ENCODE data around the gene EEF1AKMT3.

The EEF1AKMT3 gene

DNA sequence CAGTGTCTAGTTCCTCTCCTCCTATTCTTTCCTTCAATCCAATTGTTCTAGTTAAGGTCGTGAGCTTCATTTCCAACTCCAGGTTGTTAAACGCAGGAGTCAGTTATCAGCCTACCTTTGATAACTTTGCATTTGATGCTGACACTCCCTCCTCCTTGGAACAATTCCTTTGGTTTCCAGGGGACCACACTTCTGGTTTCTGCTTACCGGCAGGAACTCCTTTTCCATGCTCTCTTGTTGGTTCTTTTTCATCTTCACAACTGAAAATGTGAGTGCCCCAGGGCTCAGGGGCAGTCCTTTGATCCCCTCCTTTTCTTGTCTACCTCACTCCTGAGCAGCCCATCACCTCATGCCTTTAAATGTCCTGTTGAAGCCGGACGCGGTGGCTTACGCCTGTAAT is 5.0 kb downstream of the EEF1AKMT3 start:
- Histone ChIP-seq H3K4me2 (no peak overlapping the region), H3K4me3 (no peak overlapping the region), H3K9me3 (replicated peaks in 1 of 11) (no peaks in the 10 kb centered on the region), H3K27me3 (no peaks in the 10 kb centered on the region), H3K27ac (no peak overlapping the region), H3K9ac (no peak overlapping the region), H3K36me3 (peaks cover 0 to 30% (median 7%) of the 10 kb centered on the region in 11 experiments; a peak in 9 of 22 replicates), H4K20me1 (no peaks in the 10 kb centered on the region), H3K4me1 (peaks cover 34 to 82% (median 46%) of the 10 kb centered on the region in 10 experiments)
- TF ChIP-seq Cebpa-rat (IDR thresholded peaks at IDR 0.05) = no peak

DNA sequence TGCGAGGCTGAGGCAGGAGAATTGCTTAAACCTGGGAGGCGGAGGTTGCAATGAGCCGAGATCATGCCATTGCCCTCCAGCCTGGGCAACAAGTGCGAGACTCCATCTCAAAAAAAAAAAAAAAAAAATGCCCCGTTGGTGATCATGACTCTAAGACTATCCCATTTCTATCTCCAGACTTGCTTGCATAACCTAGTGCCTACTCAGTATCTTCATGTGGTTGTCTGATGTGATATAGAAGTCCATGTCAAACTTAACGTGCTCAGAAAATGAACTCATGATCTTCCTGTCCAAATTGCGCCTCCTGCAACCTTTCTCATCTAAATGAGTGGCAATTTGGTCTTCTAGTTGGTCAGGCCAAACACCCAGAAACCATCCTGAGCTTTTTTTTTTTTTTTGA is 5.5 kb downstream of the EEF1AKMT3 start:
- Histone ChIP-seq H3K27me3 (no peaks in the 10 kb centered on the region), H3K4me3 (no peak overlapping the region), H3K36me3 (peaks cover 0 to 30% (median 7%) of the 10 kb centered on the region in 11 experiments; a peak in 9 of 22 replicates), H3K27ac (no peak overlapping the region), H3K9ac (no peak overlapping the region), H3K4me1 (peaks cover 30 to 78% (median 42%) of the 10 kb centered on the region in 10 experiments), H4K20me1 (no peaks in the 10 kb centered on the region; a peak in 2 of 22 replicates), H3K4me2 (no peak overlapping the region), H3K9me3 (replicated peaks in 1 of 11) (no peaks in the 10 kb centered on the region)
- TF ChIP-seq Cebpa-rat (IDR thresholded peaks at IDR 0.05) = no peak

DNA sequence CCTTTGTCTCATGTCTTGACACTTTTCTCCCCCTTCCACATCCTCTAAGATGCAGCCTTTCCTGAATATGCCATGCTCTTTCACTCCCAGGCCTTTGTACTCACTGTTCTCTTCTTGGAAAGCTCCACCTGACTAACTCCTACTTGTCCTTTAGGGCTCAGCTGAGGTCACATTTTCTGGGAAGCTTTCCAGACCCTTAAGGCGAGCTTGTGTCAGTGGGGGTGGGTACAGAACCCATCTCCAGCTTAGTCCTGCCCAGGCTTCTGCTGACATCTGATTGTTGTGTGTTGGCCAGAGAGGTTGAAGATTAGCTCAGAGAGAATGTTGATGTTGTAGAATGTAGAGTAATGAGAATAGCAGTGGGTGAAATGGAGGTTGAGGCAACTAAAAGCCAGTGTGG is 7.3 kb downstream of the EEF1AKMT3 start:
- no peak for TF ChIP-seq Cebpa-rat (IDR thresholded peaks at IDR 0.05)

DNA sequence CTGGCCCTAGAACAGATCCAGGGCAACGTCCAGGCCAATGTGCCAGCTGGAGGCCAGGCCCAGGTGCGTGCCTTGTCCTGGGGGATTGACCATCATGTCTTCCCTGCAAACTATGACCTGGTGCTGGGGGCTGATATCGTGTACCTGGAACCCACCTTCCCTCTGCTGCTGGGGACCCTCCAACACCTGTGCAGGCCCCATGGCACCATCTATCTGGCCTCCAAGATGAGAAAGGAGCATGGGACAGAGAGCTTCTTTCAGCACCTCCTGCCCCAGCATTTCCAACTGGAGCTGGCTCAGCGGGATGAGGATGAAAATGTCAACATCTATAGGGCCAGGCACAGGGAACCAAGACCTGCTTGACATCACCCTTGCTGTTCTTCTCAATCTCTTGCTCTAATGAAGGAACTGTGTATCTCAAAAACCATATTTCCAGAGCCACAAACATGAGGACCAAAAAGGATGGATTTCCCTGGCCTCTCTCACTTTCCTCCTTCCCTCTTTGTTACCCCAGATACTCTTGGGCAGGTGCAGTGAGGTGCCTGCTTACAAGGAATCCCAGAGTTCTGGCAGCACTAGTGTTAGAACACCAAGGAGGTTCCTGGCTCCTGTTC is 8.0 kb downstream of the EEF1AKMT3 start:
- TF ChIP-seq Cebpa-rat (IDR thresholded peaks at IDR 0.05) = no peak
- no peaks in the 10 kb centered on the region for H3K27me3 ChIP-seq
- H3K27ac ChIP-seq = peak overlapping the region; percentile 30 to 87 (median 75); a peak in 20 of 22 replicates
- peaks cover 5 to 39% (median 22%) of the 10 kb centered on the region in 11 experiments for H3K36me3 ChIP-seq
- peak overlapping the region in 8 of 11 experiments; percentile 35 to 92 (median 54); a peak in 12 of 22 replicates for H3K9ac ChIP-seq
- H3K4me1 ChIP-seq = peaks cover 33 to 67% (median 41%) of the 10 kb centered on the region in 10 experiments
- peaks cover 0 to 7% (median 0%) of the 10 kb centered on the region in 11 experiments; a peak in 3 of 22 replicates for H4K20me1 ChIP-seq
- peak overlapping the region; percentile 67 to 96 (median 84) for H3K4me2 ChIP-seq
- peak overlapping the region in 3 of 10 experiments; percentile 13 to 89 (median 44); a peak in 3 of 20 replicates for H3K4me3 ChIP-seq
- no peaks in the 10 kb centered on the region for H3K9me3 ChIP-seq (replicated peaks in 1 of 11)

More for the DNA sequence above, 7.3 kb downstream of the EEF1AKMT3 start:
- Histone ChIP-seq H3K36me3 (peaks cover 0 to 38% (median 16%) of the 10 kb centered on the region in 11 experiments; a peak in 17 of 22 replicates), H3K4me2 (peak overlapping the region in 7 of 11 experiments; percentile 67 to 96 (median 84); a peak in 11 of 22 replicates), H4K20me1 (peaks cover 0 to 7% (median 0%) of the 10 kb centered on the region in 11 experiments; a peak in 3 of 22 replicates), H3K27ac (peak overlapping the region in 5 of 11 experiments; percentile 79 to 87 (median 83); a peak in 6 of 22 replicates), H3K9me3 (replicated peaks in 1 of 11) (no peaks in the 10 kb centered on the region), H3K4me3 (no peak overlapping the region), H3K4me1 (peaks cover 33 to 74% (median 43%) of the 10 kb centered on the region in 10 experiments), H3K9ac (no peak overlapping the region), H3K27me3 (no peaks in the 10 kb centered on the region)

DNA sequence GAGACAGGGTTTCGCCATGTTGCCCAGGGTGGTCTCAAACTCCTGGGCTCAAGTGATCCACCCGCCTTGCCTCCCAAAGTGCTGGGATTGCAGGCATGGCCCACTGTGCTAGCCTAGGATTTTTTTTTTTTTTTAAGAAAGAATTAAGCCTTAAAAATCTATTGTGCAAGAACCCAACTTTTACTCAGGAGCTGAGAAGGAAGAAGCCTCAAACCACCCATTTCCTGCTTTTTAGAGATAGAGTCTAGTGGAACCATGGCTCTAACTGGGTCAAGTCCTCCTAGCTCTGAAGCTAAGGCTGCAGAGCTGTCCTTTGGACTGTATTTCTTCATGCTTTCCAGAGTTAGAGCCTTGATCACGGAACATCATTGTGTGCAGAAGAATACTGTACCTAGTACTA is 8.8 kb downstream of the EEF1AKMT3 start:
- peak overlapping the region; percentile 30 to 87 (median 75); a peak in 20 of 22 replicates for H3K27ac ChIP-seq
- peaks cover 0 to 7% (median 0%) of the 10 kb centered on the region in 11 experiments; a peak in 3 of 22 replicates for H4K20me1 ChIP-seq
- peak overlapping the region in 10 of 11 experiments; percentile 10 to 92 (median 46); a peak in 16 of 22 replicates for H3K9ac ChIP-seq
- peak overlapping the region in 9 of 10 experiments; percentile 7 to 98 (median 89); a peak in 14 of 20 replicates for H3K4me3 ChIP-seq
- peak in 9 of 11 experiments; percentile 19 to 75 (median 61); a peak in 14 of 22 replicates for TF ChIP-seq Cebpa-rat (IDR thresholded peaks at IDR 0.05)
- H3K4me2 ChIP-seq = peak overlapping the region; percentile 67 to 96 (median 84)
- peaks cover 33 to 58% (median 38%) of the 10 kb centered on the region in 10 experiments for H3K4me1 ChIP-seq
- H3K27me3 ChIP-seq = no peaks in the 10 kb centered on the region
- H3K9me3 ChIP-seq (replicated peaks in 1 of 11) = no peaks in the 10 kb centered on the region
- peaks cover 13 to 48% (median 31%) of the 10 kb centered on the region in 11 experiments for H3K36me3 ChIP-seq

DNA sequence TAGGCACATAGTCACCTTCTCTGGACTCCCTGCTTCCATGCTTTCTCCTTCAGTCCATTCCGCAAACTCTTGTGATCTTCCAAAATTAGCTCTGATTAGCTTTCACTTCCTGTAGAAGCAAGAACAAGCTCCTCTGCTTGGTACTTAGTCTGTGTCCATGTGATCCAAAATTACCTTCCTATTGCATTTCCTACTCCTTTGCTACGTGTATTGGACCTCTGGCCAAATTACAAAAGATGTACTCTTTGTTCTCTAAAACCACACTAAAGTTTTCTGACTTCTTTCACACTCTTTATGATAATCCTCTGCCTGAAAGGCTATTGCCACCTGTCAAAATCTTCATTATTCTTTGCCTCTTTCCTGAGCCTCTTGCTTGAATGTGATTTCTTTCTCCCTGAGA is 9.4 kb downstream of the EEF1AKMT3 start:
- peak overlapping the region in 9 of 10 experiments; percentile 7 to 98 (median 89); a peak in 14 of 20 replicates for H3K4me3 ChIP-seq
- no peaks in the 10 kb centered on the region for H3K9me3 ChIP-seq (replicated peaks in 1 of 11)
- H3K4me1 ChIP-seq = peaks cover 33 to 57% (median 38%) of the 10 kb centered on the region in 10 experiments
- H4K20me1 ChIP-seq = peaks cover 0 to 12% (median 0%) of the 10 kb centered on the region in 11 experiments; a peak in 4 of 22 replicates
- H3K27me3 ChIP-seq = no peaks in the 10 kb centered on the region
- TF ChIP-seq Cebpa-rat (IDR thresholded peaks at IDR 0.05) = no peak
- peak overlapping the region; percentile 30 to 87 (median 75); a peak in 20 of 22 replicates for H3K27ac ChIP-seq
- peaks cover 19 to 53% (median 37%) of the 10 kb centered on the region in 11 experiments for H3K36me3 ChIP-seq
- H3K4me2 ChIP-seq = peak overlapping the region; percentile 67 to 96 (median 84)
- peak overlapping the region in 9 of 11 experiments; percentile 10 to 92 (median 52); a peak in 15 of 22 replicates for H3K9ac ChIP-seq

DNA sequence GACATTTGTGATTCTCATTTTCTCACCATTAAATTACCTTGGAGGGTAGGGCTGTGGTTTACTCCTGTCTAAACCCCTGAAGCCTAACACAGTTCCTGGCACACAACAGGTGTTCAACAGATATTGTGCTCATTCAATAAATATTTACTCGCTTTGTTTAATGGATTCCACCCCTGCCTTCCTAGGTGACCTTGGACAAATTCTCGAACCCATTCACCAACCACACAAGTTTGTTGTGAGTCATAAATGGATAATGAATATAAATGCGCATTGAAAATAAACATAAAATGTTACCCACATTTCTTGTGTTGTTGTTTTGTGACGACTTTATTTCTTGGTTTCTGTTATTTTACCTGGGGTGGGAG is 9.8 kb downstream of the EEF1AKMT3 start:
- H3K9me3 ChIP-seq (replicated peaks in 1 of 11) = no peaks in the 10 kb centered on the region
- no peaks in the 10 kb centered on the region for H3K27me3 ChIP-seq
- peak overlapping the region; percentile 30 to 88 (median 82); a peak in 18 of 22 replicates for H3K27ac ChIP-seq
- H3K36me3 ChIP-seq = peaks cover 23 to 58% (median 41%) of the 10 kb centered on the region in 11 experiments
- no peak for TF ChIP-seq Cebpa-rat (IDR thresholded peaks at IDR 0.05)
- peak overlapping the region; percentile 80 to 99 (median 94); a peak in 16 of 20 replicates for H3K4me3 ChIP-seq
- H4K20me1 ChIP-seq = peaks cover 0 to 16% (median 0%) of the 10 kb centered on the region in 11 experiments; a peak in 6 of 22 replicates
- H3K4me1 ChIP-seq = peaks cover 33 to 57% (median 38%) of the 10 kb centered on the region in 10 experiments
- H3K4me2 ChIP-seq = peak overlapping the region; percentile 67 to 96 (median 84)
- H3K9ac ChIP-seq = peak overlapping the region in 7 of 11 experiments; percentile 35 to 92 (median 88); a peak in 11 of 22 replicates

DNA sequence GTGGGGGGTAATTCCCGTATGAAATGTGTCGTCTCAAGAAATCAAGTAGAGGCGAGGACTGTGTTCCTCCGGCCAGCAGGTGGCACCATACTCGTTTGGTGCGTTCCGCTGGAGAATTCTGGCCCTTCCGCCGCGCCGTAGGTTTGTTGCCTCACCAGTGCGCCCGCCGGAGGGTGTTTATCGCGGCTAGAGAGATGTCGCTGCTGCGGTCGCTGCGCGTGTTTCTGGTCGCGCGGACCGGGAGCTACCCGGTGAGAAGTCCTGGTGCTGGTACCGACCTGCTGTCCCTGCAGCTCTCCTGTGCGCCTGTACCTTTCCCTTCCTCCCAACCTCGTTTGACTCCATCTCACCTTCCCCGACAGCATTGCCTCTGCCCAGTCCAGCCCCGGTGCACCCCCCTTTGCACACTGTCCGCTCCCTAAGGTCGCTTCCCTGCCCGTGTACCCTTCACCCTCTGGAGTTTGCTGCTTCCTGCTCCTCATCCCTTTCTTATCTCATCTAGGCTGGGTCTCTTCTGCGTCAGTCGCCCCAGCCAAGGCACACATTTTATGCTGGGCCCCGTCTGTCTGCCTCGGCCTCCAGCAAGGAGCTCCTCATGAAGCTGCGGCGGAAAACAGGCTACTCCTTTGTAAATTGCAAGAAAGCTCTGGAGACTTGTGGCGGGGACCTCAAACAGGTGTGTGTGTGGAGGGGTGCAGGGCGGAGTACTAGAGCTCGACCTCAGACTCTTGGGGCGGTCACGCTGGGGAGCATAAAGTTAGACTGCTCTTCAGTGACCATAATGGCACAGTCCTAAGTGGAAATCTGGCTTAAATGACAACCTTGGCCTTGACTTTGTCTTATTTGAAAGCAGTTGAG is 10.4 kb downstream of the EEF1AKMT3 start, which contains the start of gene TSFM:
TSFM (plus strand) TSS at position 180 of the 858 bp plus-strand sequence; CDS start at position 195, 15 bp downstream.
- Histone ChIP-seq H3K9ac (peak within 1 kb of the TSS; percentile 85 to 96 (median 91)), H3K9me3 (replicated peaks in 1 of 11) (no peaks in the 10 kb centered on the region), H3K36me3 (peaks cover 29 to 64% (median 47%) of the 10 kb centered on the region in 11 experiments), H3K4me1 (peaks cover 33 to 57% (median 38%) of the 10 kb centered on the region in 10 experiments), H4K20me1 (peaks cover 0 to 22% (median 0%) of the 10 kb centered on the region in 11 experiments; a peak in 7 of 22 replicates), H3K27ac (peak within 1 kb of the TSS; percentile 36 to 88 (median 83); a peak in 21 of 22 replicates), H3K4me2 (peak within 1 kb of the TSS; percentile 76 to 99 (median 91)), H3K4me3 (peak within 1 kb of the TSS; percentile 80 to 99 (median 94)), H3K27me3 (no peaks in the 10 kb centered on the region)
- TF ChIP-seq Cebpa-rat (IDR thresholded peaks at IDR 0.05) = peak in 7 of 11 experiments; percentile 15 to 68 (median 45); a peak in 6 of 22 replicates

Measured in BLaER1 treated with 17β-estradiol and CSF1 and Interleukin-3, amounts not matched to agents 10 nM and 100 nM (cell line).